ENCODE data around the gene VRK1. TPM values are rescaled to one million over a fixed set of nuclear protein-coding genes. Genes with fewer than 3 reads are reported as not detected.

VRK1 gene
- total RNA-seq, 2 experiments from 2014 or later: 97.5 to 97.9 TPM

DNA sequence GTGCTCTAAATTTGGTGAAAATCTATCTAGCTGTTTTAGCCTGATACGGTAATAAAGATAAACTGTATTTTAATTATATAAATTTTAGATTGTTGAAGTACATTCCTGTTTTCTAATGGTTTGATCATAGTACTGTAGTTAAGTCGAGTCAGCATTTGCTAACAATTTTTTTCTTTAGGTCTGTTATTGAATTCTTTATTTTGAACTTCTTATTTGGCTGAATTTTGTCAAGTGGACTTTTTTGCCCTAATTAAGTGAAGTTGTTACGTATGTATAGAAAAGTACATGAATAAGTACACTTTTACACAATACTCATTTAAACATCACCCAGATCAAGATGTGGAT lies 66.8 kb downstream of the VRK1 start:
- Histone ChIP-seq H3K4me2 (ENCODE audit: low read length) (no peak overlapping the region), H2AFZ (ENCODE audit: low read length) (no peak overlapping the region), H3K79me2 (ENCODE audit: insufficient read depth, low read depth, low read length) (no peaks in the 10 kb centered on the region), H3K9me3 (ENCODE audit: low read length) (no peaks in the 10 kb centered on the region), H3K9me2 (ENCODE audit: insufficient read depth, low read length) (no peaks in the 10 kb centered on the region), H3K4me1 (ENCODE audit: insufficient read depth, low read length, poor library complexity, severe bottlenecking) (no peaks in the 10 kb centered on the region), H3K27ac (ENCODE audit: low read depth, low read length, poor library complexity, severe bottlenecking) (no peak overlapping the region), H3K36me3 (ENCODE audit: insufficient read depth, low read length) (peaks cover 76% of the 10 kb centered on the region), H4K20me1 (ENCODE audit: insufficient read depth, low read length) (no peaks in the 10 kb centered on the region), H3K4me3 (ENCODE audit: low read depth, low read length, poor library complexity, severe bottlenecking) (no peak overlapping the region)
- TF ChIP-seq, protein P1, sequence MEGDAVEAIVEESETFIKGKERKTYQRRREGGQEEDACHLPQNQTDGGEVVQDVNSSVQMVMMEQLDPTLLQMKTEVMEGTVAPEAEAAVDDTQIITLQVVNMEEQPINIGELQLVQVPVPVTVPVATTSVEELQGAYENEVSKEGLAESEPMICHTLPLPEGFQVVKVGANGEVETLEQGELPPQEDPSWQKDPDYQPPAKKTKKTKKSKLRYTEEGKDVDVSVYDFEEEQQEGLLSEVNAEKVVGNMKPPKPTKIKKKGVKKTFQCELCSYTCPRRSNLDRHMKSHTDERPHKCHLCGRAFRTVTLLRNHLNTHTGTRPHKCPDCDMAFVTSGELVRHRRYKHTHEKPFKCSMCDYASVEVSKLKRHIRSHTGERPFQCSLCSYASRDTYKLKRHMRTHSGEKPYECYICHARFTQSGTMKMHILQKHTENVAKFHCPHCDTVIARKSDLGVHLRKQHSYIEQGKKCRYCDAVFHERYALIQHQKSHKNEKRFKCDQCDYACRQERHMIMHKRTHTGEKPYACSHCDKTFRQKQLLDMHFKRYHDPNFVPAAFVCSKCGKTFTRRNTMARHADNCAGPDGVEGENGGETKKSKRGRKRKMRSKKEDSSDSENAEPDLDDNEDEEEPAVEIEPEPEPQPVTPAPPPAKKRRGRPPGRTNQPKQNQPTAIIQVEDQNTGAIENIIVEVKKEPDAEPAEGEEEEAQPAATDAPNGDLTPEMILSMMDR (conservative IDR thresholded peaks at IDR 0.05; ENCODE audit: low read length): no peak
- no peak for TF ChIP-seq EZH2phosphoT487 (IDR thresholded peaks at IDR 0.05; ENCODE audit: borderline replicate concordance, low read depth, low read length)
- CTCF ChIA-PET (ENCODE audit: unreplicated experiment): no interaction called here
- DNase-seq (ENCODE audit: low spot score): no peak
- BruUV-seq (replicated peaks): no TSS peak
- POLR2A ChIA-PET: no interaction called here
- intact Hi-C loops (cut with micrococcal nuclease; ENCODE audit: unreplicated experiment): no loop called here

DNA sequence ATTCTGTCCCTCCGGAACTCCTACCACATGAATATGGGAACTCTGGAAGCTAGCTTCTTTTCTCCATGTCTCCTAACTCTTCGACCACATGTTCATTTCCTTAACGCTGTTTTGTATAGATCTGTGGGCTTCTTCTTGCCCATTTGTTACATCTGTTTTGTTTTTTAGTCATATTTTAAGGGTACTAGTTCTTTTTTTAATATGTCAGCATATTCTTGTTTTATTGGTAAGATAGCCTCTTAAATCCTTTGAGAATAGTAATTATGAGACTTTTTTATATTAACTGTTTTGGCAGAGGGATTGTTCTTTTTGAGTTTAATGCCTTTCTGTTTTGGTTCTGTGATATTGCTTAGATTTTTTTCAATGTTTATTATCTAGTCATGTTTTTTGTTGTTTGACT lies 70.5 kb downstream of the VRK1 start:
- POLR2A ChIA-PET: interaction anchor here (0.7 to 2.1 kb wide), 2 partner anchors 9 to 42 kb away, joined by 3 to 7 read pairs; no protein-coding TSS in a partner anchor
- no peak for DNase-seq (ENCODE audit: low spot score)
- H3K9me2 ChIP-seq (ENCODE audit: insufficient read depth, low read length): no peaks in the 10 kb centered on the region
- H3K27ac ChIP-seq (ENCODE audit: low read depth, low read length, poor library complexity, severe bottlenecking): no peak overlapping the region
- H3K4me1 ChIP-seq (ENCODE audit: insufficient read depth, low read length, poor library complexity, severe bottlenecking): no peaks in the 10 kb centered on the region
- intact Hi-C loops (cut with micrococcal nuclease; ENCODE audit: unreplicated experiment): no loop called here
- H3K79me2 ChIP-seq (ENCODE audit: insufficient read depth, low read depth, low read length): no peaks in the 10 kb centered on the region
- peaks cover 81% of the 10 kb centered on the region for H3K36me3 ChIP-seq (ENCODE audit: insufficient read depth, low read length)
- CTCF ChIA-PET (ENCODE audit: unreplicated experiment): no interaction called here
- H3K4me2 ChIP-seq (ENCODE audit: low read length): no peak overlapping the region
- H2AFZ ChIP-seq (ENCODE audit: low read length): no peak overlapping the region
- TF ChIP-seq, protein P1 (conservative IDR thresholded peaks at IDR 0.05; ENCODE audit: low read length): no peak
- TF ChIP-seq EZH2phosphoT487 (IDR thresholded peaks at IDR 0.05; ENCODE audit: borderline replicate concordance, low read depth, low read length): no peak
- BruUV-seq (replicated peaks): no TSS peak
- no peak overlapping the region for H3K4me3 ChIP-seq (ENCODE audit: low read depth, low read length, poor library complexity, severe bottlenecking)
- no peaks in the 10 kb centered on the region for H3K9me3 ChIP-seq (ENCODE audit: low read length)
- H4K20me1 ChIP-seq (ENCODE audit: insufficient read depth, low read length): no peaks in the 10 kb centered on the region

DNA sequence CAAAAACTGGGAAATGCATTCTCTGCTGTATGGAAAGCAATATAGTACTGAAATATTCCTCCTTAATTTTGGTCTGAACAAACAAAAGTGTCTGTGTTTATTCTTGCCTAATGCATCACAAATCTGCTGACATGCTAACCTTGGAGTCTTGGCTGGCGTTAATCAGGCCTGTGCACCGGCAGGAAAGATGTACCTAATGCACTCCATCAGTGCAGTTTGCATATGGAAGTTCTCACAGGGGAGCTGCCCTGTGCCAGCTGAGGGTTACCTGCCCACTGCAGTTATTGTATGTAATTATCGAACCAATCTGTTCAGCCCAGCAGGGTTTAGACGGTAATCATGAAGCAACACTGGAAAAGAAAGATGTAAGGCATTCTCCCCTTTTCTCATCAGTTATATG lies 76.9 kb downstream of the VRK1 start:
- ChIA-PET CTCF (ENCODE audit: unreplicated experiment) (no interaction called here), POLR2A (interaction anchor here (0.8 kb wide), 1 partner anchor 19 kb away, joined by 3 read pairs; no protein-coding TSS in a partner anchor)
- Histone ChIP-seq H3K9me3 (ENCODE audit: low read length) (no peaks in the 10 kb centered on the region), H3K9me2 (ENCODE audit: insufficient read depth, low read length) (no peaks in the 10 kb centered on the region), H3K27ac (ENCODE audit: low read depth, low read length, poor library complexity, severe bottlenecking) (no peak overlapping the region), H3K79me2 (ENCODE audit: insufficient read depth, low read depth, low read length) (no peaks in the 10 kb centered on the region), H3K4me3 (ENCODE audit: low read depth, low read length, poor library complexity, severe bottlenecking) (no peak overlapping the region), H4K20me1 (ENCODE audit: insufficient read depth, low read length) (no peaks in the 10 kb centered on the region), H3K4me2 (ENCODE audit: low read length) (no peak overlapping the region), H3K36me3 (ENCODE audit: insufficient read depth, low read length) (peaks cover 78% of the 10 kb centered on the region), H2AFZ (ENCODE audit: low read length) (no peak overlapping the region), H3K4me1 (ENCODE audit: insufficient read depth, low read length, poor library complexity, severe bottlenecking) (no peaks in the 10 kb centered on the region)
- DNase-seq (ENCODE audit: low spot score): no peak
- intact Hi-C loops (cut with micrococcal nuclease; ENCODE audit: unreplicated experiment): no loop called here
- TF ChIP-seq EZH2phosphoT487 (IDR thresholded peaks at IDR 0.05; ENCODE audit: borderline replicate concordance, low read depth, low read length): no peak
- TF ChIP-seq, protein P1 (conservative IDR thresholded peaks at IDR 0.05; ENCODE audit: low read length): no peak
- BruUV-seq (replicated peaks): no TSS peak
